GM18508 (cell line): ENCODE data around the gene PRDM11.

Experiments used
- ATAC-seq: cut with Tn5 transposase; IDR thresholded peaks from one replicate; pipeline ENCODE4 v1.9.1; 2021; ENCODE audit warnings: moderate number of reproducible peaks; ENCODE audit not compliant: insufficient read depth, unreplicated experiment

PRDM11 gene

GRCh38 chr11:45253640-45254039, 107.2 kb downstream of the PRDM11 start:
- ATAC-seq, result no peak

GRCh38 chr11:45254070-45254469, 107.6 kb downstream of the PRDM11 start:
- no peak for ATAC-seq

- no peak for ATAC-seq
These were observed 112.6 kb downstream of the PRDM11 start for GRCh38 chr11:45258982-45259530.

GRCh38 chr11:45259592-45259991, 113.2 kb downstream of the PRDM11 start:
- ATAC-seq, result no peak

GRCh38 chr11:45260071-45260470, 113.6 kb downstream of the PRDM11 start:
- no peak for ATAC-seq

GRCh38 chr11:45262900-45263299, 116.5 kb downstream of the PRDM11 start:
- ATAC-seq, result no peak

- no peak for ATAC-seq
These were observed 117.3 kb downstream of the PRDM11 start for GRCh38 chr11:45263773-45264172.

- no peak for ATAC-seq
These were observed 118.5 kb downstream of the PRDM11 start for GRCh38 chr11:45264839-45265515.

- ATAC-seq, result no peak
These were observed 119.7 kb downstream of the PRDM11 start for GRCh38 chr11:45265969-45266675.

GRCh38 chr11:45266676-45267020, 120.2 kb downstream of the PRDM11 start:
- ATAC-seq, result no peak

- ATAC-seq, result no peak
These were observed 120.6 kb downstream of the PRDM11 start for GRCh38 chr11:45267052-45267451.

- no peak for ATAC-seq
These were observed 121.3 kb downstream of the PRDM11 start for GRCh38 chr11:45267652-45268299.

- no peak for ATAC-seq
These were observed 123.2 kb downstream of the PRDM11 start for GRCh38 chr11:45269678-45270077.

- ATAC-seq, result no peak
These were observed 124.7 kb downstream of the PRDM11 start for GRCh38 chr11:45270946-45271716.

- no peak for ATAC-seq
These were observed 126.3 kb downstream of the PRDM11 start for GRCh38 chr11:45272701-45273100.

- ATAC-seq, result no peak
These were observed 127.1 kb downstream of the PRDM11 start for GRCh38 chr11:45273509-45273908.

- ATAC-seq, result no peak
These were observed 127.8 kb downstream of the PRDM11 start for GRCh38 chr11:45274206-45274605.

- ATAC-seq, result no peak
These were observed 129.4 kb downstream of the PRDM11 start for GRCh38 chr11:45275828-45276227.

GRCh38 chr11:45278714-45279113, 132.3 kb downstream of the PRDM11 start:
- no peak for ATAC-seq

GRCh38 chr11:45279645-45280044, 133.2 kb downstream of the PRDM11 start:
- no peak for ATAC-seq

- ATAC-seq, result no peak
These were observed 134.0 kb downstream of the PRDM11 start for GRCh38 chr11:45280449-45280848.
